HepG2 (cell line): ENCODE measurements around the gene NCOA6. TPM values are rescaled to one million over a fixed set of nuclear protein-coding genes. Genes with fewer than 3 reads are reported as not detected.

Source experiments
- CEBPG ChIP-seq: IDR thresholded peaks from 2 replicates; pipeline ENCODE4 v1.6.1; 2016
- FOXA1 ChIP-seq, 2 experiments: fragments of 450-650 bp in 1 of 2; sonication (generic) in 1 of 2; formaldehyde crosslinking in 1 of 2; IDR thresholded peaks; 2 replicates each; pipeline versions ENCODE4 v1.4.0 to v1.6.1; 2016 to 2020; ENCODE audit warnings: missing genetic modification reagents in 1 of 2
- HDAC1 ChIP-seq: sonication (generic); formaldehyde crosslinking; IDR thresholded peaks from 2 replicates; pipeline ENCODE4 v1.5.1; 2020; ENCODE audit warnings: mild to moderate bottlenecking, missing genetic modification reagents
- HHEX ChIP-seq: IDR thresholded peaks from 2 replicates; pipeline ENCODE4 v1.6.1; 2016; ENCODE audit warnings: control low read depth
- HMGXB4 ChIP-seq, 2 experiments: sonication (generic) in 1 of 2; formaldehyde crosslinking in 1 of 2; IDR thresholded peaks; 2 replicates each; pipeline versions ENCODE4 v1.4.0 to v1.6.1; 2018 to 2020; ENCODE audit warnings: missing genetic modification reagents in 2 of 2, borderline replicate concordance in 1 of 2, low read depth in 1 of 2, mild to moderate bottlenecking in 1 of 2, missing biosample characterization in 1 of 2
- HNRNPUL1 ChIP-seq: fragments of 200-400 bp; formaldehyde crosslinking; IDR thresholded peaks from 2 replicates; pipeline ENCODE4 v1.6.1; 2017; ENCODE audit warnings: low read depth, mild to moderate bottlenecking, low read length, moderate library complexity
- IKZF1 ChIP-seq: fragments of 450-650 bp; IDR thresholded peaks from 2 replicates; pipeline ENCODE4 v1.7.1; 2016
- KLF9 ChIP-seq: IDR thresholded peaks from 2 replicates; pipeline ENCODE4 v1.6.1; 2016; ENCODE audit warnings: low read depth
- KMT2B ChIP-seq: IDR thresholded peaks from 2 replicates; pipeline ENCODE4 v1.6.1; 2016; ENCODE audit warnings: missing genetic modification reagents, missing compliant biosample characterization
- MED8 ChIP-seq: sonication (generic); formaldehyde crosslinking; IDR thresholded peaks from 2 replicates; pipeline ENCODE4 v1.8.1; 2023; ENCODE audit warnings: mild to moderate bottlenecking, missing genetic modification reagents; ENCODE audit not compliant: insufficient replicate concordance
- MYC ChIP-seq: sonication (generic); formaldehyde crosslinking; IDR thresholded peaks from 2 replicates; pipeline ENCODE4 v1.9.0; 2021; ENCODE audit warnings: missing genetic modification reagents, borderline replicate concordance
- NFATC3 ChIP-seq: sonication (generic); formaldehyde crosslinking; IDR thresholded peaks from 2 replicates; pipeline ENCODE4 v1.5.1; 2020; ENCODE audit warnings: mild to moderate bottlenecking, missing genetic modification reagents
- NFE2L1 ChIP-seq: sonication (generic); formaldehyde crosslinking; IDR thresholded peaks from 2 replicates; pipeline ENCODE4 v1.4.0; 2020; ENCODE audit warnings: missing genetic modification reagents, mild to moderate bottlenecking, borderline replicate concordance
- NFRKB ChIP-seq: fragments of 450-650 bp; IDR thresholded peaks from 2 replicates; pipeline ENCODE4 v1.6.1; 2017
- PAX8 ChIP-seq: sonication (generic); formaldehyde crosslinking; IDR thresholded peaks from 2 replicates; pipeline ENCODE4 v1.8.0; 2022; ENCODE audit warnings: mild to moderate bottlenecking, missing genetic modification reagents, borderline replicate concordance
- SOX5 ChIP-seq: IDR thresholded peaks from 2 replicates; pipeline ENCODE4 v1.6.1; 2016; ENCODE audit warnings: borderline replicate concordance
- SP4 ChIP-seq: sonication (generic); formaldehyde crosslinking; IDR thresholded peaks from 2 replicates; pipeline ENCODE4 v1.8.1; 2023; ENCODE audit warnings: mild to moderate bottlenecking, missing genetic modification reagents
- TEAD3 ChIP-seq: optimal IDR thresholded peaks from 2 replicates; pipeline ENCODE3; 2016; ENCODE audit warnings: borderline replicate concordance
- TFDP2 ChIP-seq: sonication (generic); formaldehyde crosslinking; IDR thresholded peaks from 2 replicates; pipeline ENCODE4 v1.4.0; 2020; ENCODE audit warnings: missing genetic modification reagents
- YY1 ChIP-seq: IDR thresholded peaks from 2 replicates; pipeline ENCODE4 v1.6.1; 2011; ENCODE audit warnings: low read length, low read depth, moderate library complexity, mild to moderate bottlenecking; ENCODE audit not compliant: insufficient read depth, insufficient replicate concordance
- ZBTB20 ChIP-seq: sonication (generic); formaldehyde crosslinking; IDR thresholded peaks from 2 replicates; pipeline ENCODE4 v1.8.1; 2023; ENCODE audit warnings: missing genetic modification reagents, low read depth, mild to moderate bottlenecking, borderline replicate concordance
- ZKSCAN5 ChIP-seq: sonication (generic); formaldehyde crosslinking; IDR thresholded peaks from 2 replicates; pipeline ENCODE4 v1.5.1; 2020; ENCODE audit warnings: mild to moderate bottlenecking, missing genetic modification reagents
- ZNF256 ChIP-seq: sonication (generic); formaldehyde crosslinking; conservative IDR thresholded peaks from 2 replicates; pipeline ENCODE4 v1.4.0; 2020; ENCODE audit warnings: missing genetic modification reagents
- ZNF317 ChIP-seq: sonication (generic); formaldehyde crosslinking; IDR thresholded peaks from 2 replicates; pipeline ENCODE4 v1.5.0; 2020; ENCODE audit warnings: mild to moderate bottlenecking, missing genetic modification reagents
- ZNF576 ChIP-seq: sonication (generic); formaldehyde crosslinking; IDR thresholded peaks from 2 replicates; pipeline ENCODE4 v1.4.0; 2020; ENCODE audit warnings: mild to moderate bottlenecking, missing genetic modification reagents
- ZNF614 ChIP-seq: IDR thresholded peaks from 2 replicates; pipeline ENCODE4 v1.6.1; 2018; ENCODE audit warnings: missing biosample characterization, missing genetic modification reagents, inconsistent platforms, borderline replicate concordance
- polyA plus RNA-seq, 8 experiments: library from polyadenylated mRNA; depleted of rRNA in 3 of 8; stranded (reverse) in 7 of 8; unstranded in 1 of 8; fragments of >200 nt; fragmentation: Illumina TruSeq in 4 of 8; extraction: Trizol in 4 of 8; gene quantifications; 2 replicates each; pipeline versions ENCODE4 v1.2.1 to v1.2.3, GENCODE V29; 2011 to 2016; ENCODE audit warnings: low read depth in 4 of 8, missing spikeins in 1 of 8, mixed read lengths in 1 of 8; ENCODE audit not compliant: insufficient read depth in 1 of 8
- total RNA-seq, 5 experiments: library from RNA; depleted of rRNA; stranded (reverse); fragments of >200 nt; fragmentation: Illumina TruSeq; extraction: Trizol; gene quantifications; 2 replicates each; pipeline ENCODE4 v1.2.3, GENCODE V29; 2016; ENCODE audit warnings: low read depth in 1 of 5
- TF ChIP-seq, protein P1 (sequence below): IDR thresholded peaks from 2 replicates; pipeline ENCODE4 v1.6.1; 2016; ENCODE audit warnings: mild to moderate bottlenecking

Gene NCOA6
- total and polyA plus RNA-seq, 2 of the 13 experiments (the other 11 are each of a cell fraction or from before 2014, with no cell fraction given): 11.2 to 29.3 TPM

DNA sequence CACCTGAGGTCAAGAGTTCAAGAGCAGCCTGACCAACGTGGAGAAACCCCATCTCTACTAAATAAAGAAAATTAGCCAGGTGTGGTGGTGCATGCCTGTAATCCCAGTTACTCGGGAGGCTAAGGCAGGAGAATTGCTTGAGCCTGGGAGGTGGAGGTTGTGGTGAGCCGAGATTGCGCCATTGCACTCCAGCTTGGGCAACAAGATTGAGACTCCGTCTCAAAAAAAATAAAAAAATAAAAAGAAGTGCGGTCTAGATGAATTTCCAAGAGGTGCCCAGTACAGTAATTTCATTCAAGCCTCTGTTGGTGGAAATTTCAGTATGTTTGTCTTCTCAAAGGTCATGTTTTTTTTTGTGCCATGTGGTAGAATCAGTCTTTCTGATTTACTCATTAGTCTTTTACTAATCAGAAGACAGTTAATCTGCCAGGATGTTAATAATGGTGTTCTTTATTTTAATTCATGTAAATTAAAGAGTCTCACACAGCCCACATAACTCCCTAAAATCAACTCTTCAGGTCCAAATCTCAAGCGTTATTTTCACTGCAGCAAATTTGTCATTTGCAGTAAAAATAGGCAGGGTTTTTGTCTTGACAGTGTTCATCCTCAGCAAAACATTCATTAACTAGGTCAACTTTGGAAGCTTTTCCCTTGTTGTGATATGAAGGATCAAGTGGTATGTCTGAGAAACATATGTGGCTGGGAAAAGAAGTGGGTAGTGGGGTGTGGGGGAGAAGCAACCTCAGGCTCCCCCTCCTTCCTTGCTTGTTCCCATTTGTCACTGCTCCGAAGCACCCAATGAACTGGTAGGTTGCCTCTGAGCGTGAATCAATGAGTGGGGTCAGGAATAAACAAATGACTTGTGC lies 108.0 kb downstream of the NCOA6 start (continued):
- TF ChIP-seq FOXA1 (IDR thresholded peaks at IDR 0.05) (no peak), FOXA1 (CRISPR knock-in tag; IDR thresholded peaks at IDR 0.05) (no peak), HDAC1 (CRISPR knock-in tag) (0 out of 2 replicates have a peak, but pooled peaks have one; percentile 11), TEAD3 (CRISPR knock-in tag) (peak; percentile 92), ZKSCAN5 (no peak), ZNF256 (CRISPR knock-in tag) (no peak), ZBTB20 (no peak), NFE2L1 (CRISPR knock-in tag) (no peak), CEBPG (CRISPR knock-in tag) (peak; percentile 95), HMGXB4 (CRISPR knock-in tag; IDR thresholded peaks at IDR 0.05; ENCODE audit: borderline replicate concordance in 1 of 2, low read depth in 1 of 2) (peak; percentile 24 to 45; a peak in 1 of 4 replicates), SOX5 (CRISPR knock-in tag) (no peak; the same call in 1 of the 2 replicates), SP4 (no peak), HHEX (no peak), HNRNPUL1 (0 out of 2 replicates have a peak, but pooled peaks have one; percentile 52), KLF9 (CRISPR knock-in tag) (no peak), IKZF1 (no peak), NFRKB (no peak), ZNF317 (CRISPR knock-in tag) (no peak), NFATC3 (CRISPR knock-in tag) (no peak), TFDP2 (CRISPR knock-in tag) (no peak), MED8 (CRISPR knock-in tag) (no peak), MYC (no peak; the same call in 1 of the 2 replicates), ZNF576 (CRISPR knock-in tag) (no peak), PAX8 (no peak), YY1 (no peak), KMT2B (CRISPR knock-in tag) (peak; percentile 42; the same call in 1 of the 2 replicates), ZNF614 (CRISPR knock-in tag) (peak; percentile 46; the same call in 1 of the 2 replicates)
- TF ChIP-seq, protein P1, sequence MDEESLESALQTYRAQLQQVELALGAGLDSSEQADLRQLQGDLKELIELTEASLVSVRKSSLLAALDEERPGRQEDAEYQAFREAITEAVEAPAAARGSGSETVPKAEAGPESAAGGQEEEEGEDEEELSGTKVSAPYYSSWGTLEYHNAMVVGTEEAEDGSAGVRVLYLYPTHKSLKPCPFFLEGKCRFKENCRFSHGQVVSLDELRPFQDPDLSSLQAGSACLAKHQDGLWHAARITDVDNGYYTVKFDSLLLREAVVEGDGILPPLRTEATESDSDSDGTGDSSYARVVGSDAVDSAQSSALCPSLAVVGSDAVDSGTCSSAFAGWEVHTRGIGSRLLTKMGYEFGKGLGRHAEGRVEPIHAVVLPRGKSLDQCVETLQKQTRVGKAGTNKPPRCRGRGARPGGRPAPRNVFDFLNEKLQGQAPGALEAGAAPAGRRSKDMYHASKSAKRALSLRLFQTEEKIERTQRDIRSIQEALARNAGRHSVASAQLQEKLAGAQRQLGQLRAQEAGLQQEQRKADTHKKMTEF: peak; percentile 68; the same call in 1 of the 2 replicates
